ENCODE data around the gene PPP1R7. TPM values are rescaled to one million over a fixed set of nuclear protein-coding genes. Genes with fewer than 3 reads are reported as not detected.

PPP1R7 gene
- total and polyA plus RNA-seq, 2 of the 4 experiments (the other 2 are of a cell fraction) = 60.8 to 70.0 TPM

DNA sequence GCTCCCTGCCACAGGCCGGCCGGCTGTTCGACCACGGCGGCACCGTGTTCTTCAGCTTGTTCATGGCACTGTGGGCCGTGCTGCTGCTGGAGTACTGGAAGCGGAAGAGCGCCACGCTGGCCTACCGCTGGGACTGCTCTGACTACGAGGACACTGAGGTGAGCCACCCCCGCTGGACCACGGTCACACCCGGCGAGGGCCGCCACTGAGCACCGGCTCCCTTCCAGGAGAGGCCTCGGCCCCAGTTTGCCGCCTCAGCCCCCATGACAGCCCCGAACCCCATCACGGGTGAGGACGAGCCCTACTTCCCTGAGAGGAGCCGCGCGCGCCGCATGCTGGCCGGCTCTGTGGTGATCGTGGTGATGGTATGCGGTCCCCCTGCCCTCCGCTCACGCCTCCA, 59.0 kb downstream of the PPP1R7 start:
- Histone ChIP-seq H3K79me1 (ENCODE audit: low read depth in 1 of 2, low read length in 2 of 2) (no peaks in the 10 kb centered on the region), H3K27me3 (ENCODE audit: control insufficient read depth, insufficient read depth, low read length) (peaks cover 18% of the 10 kb centered on the region), H2AK9ac (replicated peaks; ENCODE audit: low read depth, low read length, poor library complexity) (no peak overlapping the region), H2AK5ac (ENCODE audit: low read depth, low read length) (no peak overlapping the region), H3K9ac (ENCODE audit: low read depth, low read length) (no peak overlapping the region), H2AFZ (replicated peaks; ENCODE audit: low read length, poor library complexity) (no peak overlapping the region), H4K8ac (ENCODE audit: low read depth in 2 of 2, low read length in 2 of 2) (no peak overlapping the region), H3K4me2 (ENCODE audit: low read depth, low read length) (no peak overlapping the region), H3K18ac (ENCODE audit: low read depth, low read length) (no peak overlapping the region), H3K9me1 (ENCODE audit: insufficient read depth, low read length) (no peaks in the 10 kb centered on the region), H2BK20ac (ENCODE audit: low read depth, low read length) (no peak overlapping the region), H3K14ac (replicated peaks; ENCODE audit: low read depth, low read length) (no peak overlapping the region), H2BK120ac (ENCODE audit: low read depth, low read length) (no peak overlapping the region), H3K23ac (ENCODE audit: low read depth, low read length) (no peak overlapping the region), H3K4me3 (ENCODE audit: insufficient read depth, low read depth, low read length) (no peak overlapping the region), H3K4ac (ENCODE audit: low read depth, low read length) (no peak overlapping the region), H3K9me3 (ENCODE audit: control insufficient read depth, insufficient read depth, low read length) (no peaks in the 10 kb centered on the region), H4K20me1 (ENCODE audit: insufficient read depth, low read length) (no peaks in the 10 kb centered on the region), H2BK15ac (ENCODE audit: low read depth, low read length) (no peak overlapping the region), H4K5ac (ENCODE audit: low read depth, low read length) (no peak overlapping the region), H3K36me3 (ENCODE audit: control insufficient read depth, insufficient read depth, low read length) (no peaks in the 10 kb centered on the region), H3K27ac (ENCODE audit: insufficient read depth, low read length) (no peak overlapping the region), H2BK5ac (ENCODE audit: low read depth, low read length, poor library complexity, severe bottlenecking) (no peak overlapping the region), H4K91ac (ENCODE audit: insufficient read depth, low read depth, low read length) (no peak overlapping the region), H3K56ac (ENCODE audit: extremely low read depth, insufficient read depth, low read length) (no peak overlapping the region), H3K4me1 (ENCODE audit: control insufficient read depth, insufficient read depth, low read length) (no peaks in the 10 kb centered on the region)
- 78% methylated on average over 12 of the region's 33 CpGs; no CpG with 5 or more reads in 1 of the 2 experiments for WGBS, 2 experiments (ENCODE audit: extremely low coverage in 2 of 2, insufficient read length in 1 of 2)
- ATAC-seq (ENCODE audit: low read depth) (no peak), DNase-seq (no peak)
- TF ChIP-seq NFE2L2 (IDR thresholded peaks at IDR 0.05; ENCODE audit: low read depth, low read length) = no peak
- no peak for TF ChIP-seq SMC3 (IDR thresholded peaks at IDR 0.05; ENCODE audit: low read depth, low read length)
- in situ Hi-C loops (cut with MboI; ENCODE audit: low sequenced_read_pairs) = no loop called here
- POLR2A ChIA-PET (ENCODE audit: unreplicated experiment) = no interaction called here
- CTCF ChIA-PET = no interaction called here
- no TSS peak for BruUV-seq (replicated peaks)
- intact Hi-C loops (cut with micrococcal nuclease) = no loop called here
- dilution Hi-C loops (cut with HindIII; ENCODE audit: low sequenced_read_pairs, unreplicated experiment) = no loop called here

Measured in IMR-90 (cell line).